Transverse colon (tissue), 3 donors: ENCODE results near the gene CATSPERE.

ENCODE experiments used
- POLR2A ChIP-seq: fragments of 450-650 bp; IDR thresholded peaks from one replicate; pipeline ENCODE4 v1.6.1; 2016; ENCODE audit warnings: antibody characterized with exemption, mild to moderate bottlenecking, moderate library complexity
- TF ChIP-seq, protein P1 (sequence below), 5 experiments: fragments of 200-600 bp in 3 of 5; fragments of 450-650 bp in 2 of 5; sonication (generic) in 3 of 5; IDR thresholded peaks; 1 replicate in 2 of 5; 2 replicates in 3 of 5; pipeline ENCODE4 v1.5.1; 2016 to 2017; ENCODE audit warnings: antibody characterized with exemption in 5 of 5, inconsistent platforms in 3 of 5, mild to moderate bottlenecking in 2 of 5, moderate library complexity in 1 of 5

- TF ChIP-seq, protein P1, sequence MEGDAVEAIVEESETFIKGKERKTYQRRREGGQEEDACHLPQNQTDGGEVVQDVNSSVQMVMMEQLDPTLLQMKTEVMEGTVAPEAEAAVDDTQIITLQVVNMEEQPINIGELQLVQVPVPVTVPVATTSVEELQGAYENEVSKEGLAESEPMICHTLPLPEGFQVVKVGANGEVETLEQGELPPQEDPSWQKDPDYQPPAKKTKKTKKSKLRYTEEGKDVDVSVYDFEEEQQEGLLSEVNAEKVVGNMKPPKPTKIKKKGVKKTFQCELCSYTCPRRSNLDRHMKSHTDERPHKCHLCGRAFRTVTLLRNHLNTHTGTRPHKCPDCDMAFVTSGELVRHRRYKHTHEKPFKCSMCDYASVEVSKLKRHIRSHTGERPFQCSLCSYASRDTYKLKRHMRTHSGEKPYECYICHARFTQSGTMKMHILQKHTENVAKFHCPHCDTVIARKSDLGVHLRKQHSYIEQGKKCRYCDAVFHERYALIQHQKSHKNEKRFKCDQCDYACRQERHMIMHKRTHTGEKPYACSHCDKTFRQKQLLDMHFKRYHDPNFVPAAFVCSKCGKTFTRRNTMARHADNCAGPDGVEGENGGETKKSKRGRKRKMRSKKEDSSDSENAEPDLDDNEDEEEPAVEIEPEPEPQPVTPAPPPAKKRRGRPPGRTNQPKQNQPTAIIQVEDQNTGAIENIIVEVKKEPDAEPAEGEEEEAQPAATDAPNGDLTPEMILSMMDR (IDR thresholded peaks at IDR 0.05) = no peak
- TF ChIP-seq POLR2A = no peak
Observed at GRCh38 chr1:244634546-244634945, 173.5 kb downstream of the CATSPERE start.
